Measurements from ENCODE around the gene OXTR.
A peak's percentile ranks its signal among the peaks of the same experiment; 100 is the strongest.

OXTR gene

GRCh38 chr3:8737301-8737700, 32.1 kb downstream of the OXTR start:
- Mint-ChIP-seq H3K9me3 (no peaks in the 10 kb centered on the region), H3K4me1 (peaks cover 51% of the 10 kb centered on the region), H3K27me3 (ENCODE audit: low read depth, poor library complexity) (peaks cover 12% of the 10 kb centered on the region), H3K36me3 (ENCODE audit: low read depth) (no peaks in the 10 kb centered on the region), H3K4me3 (no peak overlapping the region), H3K27ac (no peak overlapping the region)
- DNase-seq: no peak
- TF ChIP-seq, protein P1, sequence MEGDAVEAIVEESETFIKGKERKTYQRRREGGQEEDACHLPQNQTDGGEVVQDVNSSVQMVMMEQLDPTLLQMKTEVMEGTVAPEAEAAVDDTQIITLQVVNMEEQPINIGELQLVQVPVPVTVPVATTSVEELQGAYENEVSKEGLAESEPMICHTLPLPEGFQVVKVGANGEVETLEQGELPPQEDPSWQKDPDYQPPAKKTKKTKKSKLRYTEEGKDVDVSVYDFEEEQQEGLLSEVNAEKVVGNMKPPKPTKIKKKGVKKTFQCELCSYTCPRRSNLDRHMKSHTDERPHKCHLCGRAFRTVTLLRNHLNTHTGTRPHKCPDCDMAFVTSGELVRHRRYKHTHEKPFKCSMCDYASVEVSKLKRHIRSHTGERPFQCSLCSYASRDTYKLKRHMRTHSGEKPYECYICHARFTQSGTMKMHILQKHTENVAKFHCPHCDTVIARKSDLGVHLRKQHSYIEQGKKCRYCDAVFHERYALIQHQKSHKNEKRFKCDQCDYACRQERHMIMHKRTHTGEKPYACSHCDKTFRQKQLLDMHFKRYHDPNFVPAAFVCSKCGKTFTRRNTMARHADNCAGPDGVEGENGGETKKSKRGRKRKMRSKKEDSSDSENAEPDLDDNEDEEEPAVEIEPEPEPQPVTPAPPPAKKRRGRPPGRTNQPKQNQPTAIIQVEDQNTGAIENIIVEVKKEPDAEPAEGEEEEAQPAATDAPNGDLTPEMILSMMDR (IDR thresholded peaks at IDR 0.05): no peak

DNA sequence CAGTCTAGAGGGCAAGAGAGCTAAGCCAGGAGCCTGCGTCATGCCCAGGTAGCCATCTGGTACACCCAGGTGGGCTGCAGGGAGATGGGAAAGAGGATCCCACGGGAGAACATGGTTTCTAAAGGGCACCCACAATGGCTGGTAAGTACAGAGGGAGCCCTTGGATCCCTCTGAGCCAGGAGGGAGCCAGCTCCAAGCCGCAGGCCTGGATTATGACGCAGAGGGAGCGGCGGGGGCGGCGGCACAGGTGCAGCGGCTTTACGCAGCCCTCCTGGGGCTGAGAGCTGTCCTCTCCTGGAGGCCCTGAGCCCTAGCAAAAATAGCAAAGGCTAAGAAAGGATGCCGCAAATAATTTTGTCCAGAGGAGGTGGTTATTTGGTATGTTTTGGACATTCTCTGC, 33.0 kb downstream of the OXTR start:
- no peak overlapping the region for H3K27ac Mint-ChIP-seq
- no peaks in the 10 kb centered on the region for H3K9me3 Mint-ChIP-seq
- H3K4me1 Mint-ChIP-seq: peaks cover 45% of the 10 kb centered on the region
- no peaks in the 10 kb centered on the region for H3K36me3 Mint-ChIP-seq (ENCODE audit: low read depth)
- no peak overlapping the region for H3K4me3 Mint-ChIP-seq
- TF ChIP-seq, protein P1 (IDR thresholded peaks at IDR 0.05): no peak
- peaks cover 13% of the 10 kb centered on the region for H3K27me3 Mint-ChIP-seq (ENCODE audit: low read depth, poor library complexity)
- no peak for DNase-seq

DNA sequence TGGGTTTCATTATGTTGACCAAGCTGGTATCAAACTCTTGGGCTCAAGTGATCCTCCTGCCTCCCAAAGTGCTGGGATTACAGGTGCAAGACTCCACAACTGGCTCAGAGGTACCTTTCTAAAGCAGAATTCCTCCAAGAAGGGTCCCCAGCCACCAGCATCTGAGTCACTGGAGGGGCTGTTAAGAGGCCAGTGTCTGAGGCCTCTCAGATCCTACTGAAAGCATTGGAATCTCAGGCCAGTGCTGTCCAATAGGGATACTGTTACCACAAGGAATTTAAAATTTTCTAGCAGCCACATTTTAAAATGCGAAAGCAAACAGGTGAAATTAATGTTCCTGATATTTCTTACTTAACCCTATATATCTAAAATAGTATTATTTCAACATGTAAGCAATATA, 34.5 kb downstream of the OXTR start:
- Mint-ChIP-seq H3K36me3 (ENCODE audit: low read depth) (no peaks in the 10 kb centered on the region), H3K27ac (peak overlapping the region; percentile 70), H3K9me3 (no peaks in the 10 kb centered on the region), H3K27me3 (ENCODE audit: low read depth, poor library complexity) (peaks cover 15% of the 10 kb centered on the region), H3K4me1 (peaks cover 43% of the 10 kb centered on the region), H3K4me3 (no peak overlapping the region)
- TF ChIP-seq, protein P1 (IDR thresholded peaks at IDR 0.05): no peak
- DNase-seq: no peak

DNA sequence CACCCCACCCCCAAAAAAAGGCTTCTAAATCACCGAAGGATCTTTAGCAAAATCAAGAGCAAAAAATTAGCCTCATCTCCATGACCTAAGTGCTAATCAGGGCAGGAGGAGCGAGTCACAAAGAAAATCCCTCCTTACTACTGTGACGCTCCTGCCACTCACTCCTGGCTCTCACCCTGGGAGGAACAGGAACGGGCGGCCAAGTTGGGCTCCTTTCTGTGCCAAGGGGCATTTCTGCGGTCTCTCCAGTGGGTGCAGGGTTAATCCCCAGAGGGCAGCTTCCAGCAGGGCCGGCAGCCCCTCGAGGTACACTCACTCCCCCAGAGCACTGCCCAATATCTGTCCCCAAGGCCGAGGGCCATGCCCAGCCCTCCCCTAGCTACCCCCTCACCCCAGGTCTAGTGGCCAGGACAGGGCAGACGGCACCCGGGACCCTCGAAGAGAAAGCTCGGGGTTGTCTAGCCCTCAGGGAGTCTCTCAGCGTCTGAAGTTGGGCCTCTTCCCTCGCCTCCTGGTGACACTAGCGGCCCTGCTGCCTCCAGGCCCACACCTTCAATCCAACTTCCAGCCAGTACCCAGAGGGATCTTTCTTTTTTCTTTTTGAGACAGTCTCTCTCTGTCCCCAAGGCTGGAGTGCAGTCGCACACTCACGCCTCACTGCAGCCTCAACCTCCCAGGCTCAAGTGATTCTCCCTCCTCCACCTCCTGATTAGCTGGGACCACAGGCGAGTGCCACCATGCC, 35.1 kb downstream of the OXTR start:
- peak overlapping the region; percentile 70 for H3K27ac Mint-ChIP-seq

GRCh38 chr3:8733332-8734094, 35.9 kb downstream of the OXTR start, which contains the start of gene CAV3:
Gene CAV3, plus strand, starts transcription at chr3:8733802. Its CDS starts 75 bp downstream, at chr3:8733877.
- DNase-seq: no peak
- H3K27ac Mint-ChIP-seq: peak within 1 kb of the TSS; percentile 70
- no peak within 1 kb of the TSS for H3K4me3 Mint-ChIP-seq
- peaks cover 12% of the 10 kb centered on the region for H3K27me3 Mint-ChIP-seq (ENCODE audit: low read depth, poor library complexity)
- TF ChIP-seq, protein P1 (IDR thresholded peaks at IDR 0.05): no peak
- no peaks in the 10 kb centered on the region for H3K36me3 Mint-ChIP-seq (ENCODE audit: low read depth)
- no peaks in the 10 kb centered on the region for H3K9me3 Mint-ChIP-seq
- peaks cover 56% of the 10 kb centered on the region for H3K4me1 Mint-ChIP-seq

More for the DNA sequence above, 35.1 kb downstream of the OXTR start:
- TF ChIP-seq, protein P1 (IDR thresholded peaks at IDR 0.05): no peak
- Mint-ChIP-seq H3K4me3 (no peak overlapping the region), H3K36me3 (ENCODE audit: low read depth) (no peaks in the 10 kb centered on the region), H3K27me3 (ENCODE audit: low read depth, poor library complexity) (peaks cover 15% of the 10 kb centered on the region), H3K4me1 (peaks cover 48% of the 10 kb centered on the region), H3K9me3 (no peaks in the 10 kb centered on the region)
- DNase-seq: no peak

Data from nephron progenitor cell (in vitro differentiated cells).